Esophagus muscularis mucosa (tissue), 4 donors: ENCODE measurements around the gene NID1. TPM values are rescaled to one million over a fixed set of nuclear protein-coding genes. Genes with fewer than 3 reads are reported as not detected.

Experiments
- DNase-seq: peaks from one replicate; pipeline ENCODE4 v3.0.0-alpha.2; 2017; ENCODE audit errors: extremely low spot score
- H3K27ac ChIP-seq, 4 donors: fragments of 200-600 bp; sonication (generic); replicated peaks in 1 of 4; 1 replicate in 3 of 4; 2 replicates in 1 of 4; pipeline ENCODE4 v1.5.1; 2016 to 2019; ENCODE audit warnings: mild to moderate bottlenecking in 1 of 4
- H3K27me3 ChIP-seq, 4 donors: fragments of 200-600 bp; sonication (generic); one replicate each; pipeline versions ENCODE4 v1.5.1 to v1.6.0; 2016 to 2019
- H3K36me3 ChIP-seq, 4 donors: fragments of 200-600 bp; sonication (generic); one replicate each; pipeline ENCODE4 v1.5.1; 2016 to 2019
- H3K4me1 ChIP-seq, 4 donors: fragments of 200-600 bp; sonication (generic); one replicate each; pipeline ENCODE4 v1.5.1; 2016 to 2019
- H3K4me3 ChIP-seq, 4 donors: fragments of 200-600 bp; sonication (generic); 1 replicate in 2 of 4; 2 replicates in 2 of 4; pipeline ENCODE4 v1.5.1; 2016 to 2019; ENCODE audit warnings: mild to moderate bottlenecking in 4 of 4, moderate library complexity in 1 of 4
- H3K9me3 ChIP-seq, 4 donors: fragments of 200-600 bp; sonication (generic); 1 replicate in 3 of 4; 2 replicates in 1 of 4; pipeline ENCODE4 v1.5.1; 2016 to 2019
- EP300 ChIP-seq: sonication (generic); formaldehyde crosslinking; IDR thresholded peaks from one replicate; pipeline ENCODE4 v1.6.1; 2017; ENCODE audit warnings: antibody characterized with exemption
- POLR2A ChIP-seq: fragments of 450-650 bp; IDR thresholded peaks from one replicate; pipeline ENCODE4 v1.6.1; 2017; ENCODE audit warnings: antibody characterized with exemption, moderate library complexity, mild to moderate bottlenecking, low read depth
- POLR2AphosphoS5 ChIP-seq, 2 donors: sonication (generic); formaldehyde crosslinking; IDR thresholded peaks; one replicate each; pipeline ENCODE4 v1.6.1; 2017; ENCODE audit warnings: antibody characterized with exemption in 2 of 2
- WGBS: methylation state at CpG from one replicate; pipeline ENCODE4 v1.1.5; 2018; 5-methylcytosine and 5-hydroxymethylcytosine counted together
- intact Hi-C: fragments of 100-400 bp; cut with DNase I; formaldehyde crosslinking; loops from one replicate; pipeline ENCODE4 v1.15.1; 2023
- total RNA-seq, 4 donors: library from RNA; depleted of rRNA; stranded (reverse); fragments of >200 nt; gene quantifications; one replicate each; pipeline versions ENCODE4 v1.1.0 to v1.2.1, GENCODE V29; 2016
- TF ChIP-seq, protein P1 (sequence below), 3 experiments: fragments of 200-600 bp in 2 of 3; fragments of 450-650 bp in 1 of 3; sonication (generic) in 2 of 3; IDR thresholded peaks; one replicate each; pipeline ENCODE4 v1.5.1; 2017 to 2019; ENCODE audit warnings: antibody characterized with exemption in 3 of 3, mild to moderate bottlenecking in 2 of 3, moderate library complexity in 1 of 3

Gene NID1
- total RNA-seq, 4 donors from 2014 or later, result 187 to 390 (median 287) TPM

DNA sequence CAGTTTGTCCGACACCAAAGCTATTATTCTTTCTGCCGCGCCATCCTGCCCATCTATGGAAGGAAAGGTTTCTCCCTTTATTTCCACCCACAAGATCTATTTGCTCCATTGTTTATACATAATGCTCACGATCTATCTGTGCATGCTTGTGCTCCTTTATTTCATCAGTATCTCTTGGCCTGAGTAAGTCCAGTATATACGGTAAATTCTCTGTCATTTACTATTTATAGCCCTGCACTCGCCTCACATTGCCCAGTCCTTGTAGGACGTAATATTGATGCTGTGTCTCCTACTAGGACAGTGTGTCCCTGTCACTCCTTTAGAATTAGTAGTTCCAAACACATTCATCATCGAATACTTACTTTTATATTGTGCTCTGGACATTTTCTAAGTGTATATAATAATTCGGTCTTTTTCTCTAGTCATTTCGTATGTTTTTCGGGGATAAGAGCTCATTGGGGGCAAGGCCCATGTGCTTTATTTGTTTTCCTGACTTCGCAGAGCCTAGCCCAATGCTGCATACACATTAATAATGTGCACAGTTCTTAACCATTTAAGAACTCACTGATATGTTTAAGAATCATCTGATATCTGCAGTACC lies 3.1 kb upstream of the NID1 start:
- no peak for DNase-seq

DNA sequence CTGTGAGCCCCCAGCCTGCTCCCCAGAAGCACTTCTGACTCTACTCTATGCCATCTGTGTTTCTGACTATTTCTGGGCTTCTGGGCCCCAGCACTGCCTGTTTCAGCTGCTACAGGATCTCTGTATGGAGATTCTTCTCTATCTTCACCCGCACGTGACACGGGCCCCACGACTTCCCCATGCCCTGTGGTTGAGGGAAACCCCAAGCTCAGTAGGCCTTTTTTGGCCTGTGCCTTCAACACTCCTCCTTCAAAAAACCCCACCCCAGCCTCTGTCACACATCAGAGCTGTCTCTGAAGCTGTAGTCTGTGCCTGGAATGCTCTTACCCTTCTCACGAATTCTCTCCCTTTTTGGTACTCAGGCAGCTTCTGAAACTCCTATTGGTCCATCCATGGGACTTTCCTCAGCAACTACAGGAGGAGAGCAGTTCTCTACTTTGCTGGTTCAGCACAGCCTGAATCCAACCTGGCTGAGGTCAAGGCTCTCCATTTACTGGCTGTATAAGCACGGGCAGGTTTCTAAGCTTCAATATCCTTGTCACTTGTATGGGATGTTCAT lies 2.0 kb upstream of the NID1 start:
- Histone ChIP-seq H3K36me3 (peaks cover 0 to 4% (median 0%) of the 10 kb centered on the region in 4 donors), H3K9me3 (peaks cover 0 to 8% (median 6%) of the 10 kb centered on the region in 4 donors), H3K4me3 (peak overlapping the region; percentile 63 to 90 (median 79)), H3K27ac (peak overlapping the region; percentile 89 to 99 (median 96)), H3K4me1 (peaks cover 23 to 51% (median 44%) of the 10 kb centered on the region in 4 donors), H3K27me3 (peaks cover 0 to 4% (median 0%) of the 10 kb centered on the region in 4 donors)
- WGBS, result 26% methylated on average over 6 of the region's 6 CpGs
- TF ChIP-seq EP300 (peak; percentile 62), POLR2A (no peak), POLR2AphosphoS5 (IDR thresholded peaks at IDR 0.05) (peak in 1 of 2 donors; percentile 93)
- TF ChIP-seq, protein P1, sequence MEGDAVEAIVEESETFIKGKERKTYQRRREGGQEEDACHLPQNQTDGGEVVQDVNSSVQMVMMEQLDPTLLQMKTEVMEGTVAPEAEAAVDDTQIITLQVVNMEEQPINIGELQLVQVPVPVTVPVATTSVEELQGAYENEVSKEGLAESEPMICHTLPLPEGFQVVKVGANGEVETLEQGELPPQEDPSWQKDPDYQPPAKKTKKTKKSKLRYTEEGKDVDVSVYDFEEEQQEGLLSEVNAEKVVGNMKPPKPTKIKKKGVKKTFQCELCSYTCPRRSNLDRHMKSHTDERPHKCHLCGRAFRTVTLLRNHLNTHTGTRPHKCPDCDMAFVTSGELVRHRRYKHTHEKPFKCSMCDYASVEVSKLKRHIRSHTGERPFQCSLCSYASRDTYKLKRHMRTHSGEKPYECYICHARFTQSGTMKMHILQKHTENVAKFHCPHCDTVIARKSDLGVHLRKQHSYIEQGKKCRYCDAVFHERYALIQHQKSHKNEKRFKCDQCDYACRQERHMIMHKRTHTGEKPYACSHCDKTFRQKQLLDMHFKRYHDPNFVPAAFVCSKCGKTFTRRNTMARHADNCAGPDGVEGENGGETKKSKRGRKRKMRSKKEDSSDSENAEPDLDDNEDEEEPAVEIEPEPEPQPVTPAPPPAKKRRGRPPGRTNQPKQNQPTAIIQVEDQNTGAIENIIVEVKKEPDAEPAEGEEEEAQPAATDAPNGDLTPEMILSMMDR (IDR thresholded peaks at IDR 0.05), result no peak
- intact Hi-C loops, result loop anchor here (10.0 kb wide), 2 partner anchors 92 to 562 kb away; partner anchors contain the start of gene B3GALNT2
- DNase-seq, result peak; percentile 94

More for the DNA sequence above, 3.1 kb upstream of the NID1 start:
- intact Hi-C loops, result loop anchor here (10.0 kb wide), 2 partner anchors 93 to 563 kb away; partner anchors contain the start of gene B3GALNT2
- TF ChIP-seq, protein P1 (IDR thresholded peaks at IDR 0.05), result no peak
- TF ChIP-seq POLR2AphosphoS5 (IDR thresholded peaks at IDR 0.05) (peak in 1 of 2 donors; percentile 92), EP300 (peak; percentile 99), POLR2A (no peak)
- H3K27me3 ChIP-seq, result peaks cover 0 to 4% (median 0%) of the 10 kb centered on the region in 4 donors
- WGBS, result 26% methylated on average over 12 of the region's 12 CpGs
- no peaks in the 10 kb centered on the region for H3K36me3 ChIP-seq
- peaks cover 23 to 41% (median 34%) of the 10 kb centered on the region in 4 donors for H3K4me1 ChIP-seq
- peak overlapping the region; percentile 89 to 99 (median 96) for H3K27ac ChIP-seq
- peaks cover 0 to 8% (median 6%) of the 10 kb centered on the region in 4 donors for H3K9me3 ChIP-seq
- peak overlapping the region; percentile 38 to 63 (median 47) for H3K4me3 ChIP-seq

DNA sequence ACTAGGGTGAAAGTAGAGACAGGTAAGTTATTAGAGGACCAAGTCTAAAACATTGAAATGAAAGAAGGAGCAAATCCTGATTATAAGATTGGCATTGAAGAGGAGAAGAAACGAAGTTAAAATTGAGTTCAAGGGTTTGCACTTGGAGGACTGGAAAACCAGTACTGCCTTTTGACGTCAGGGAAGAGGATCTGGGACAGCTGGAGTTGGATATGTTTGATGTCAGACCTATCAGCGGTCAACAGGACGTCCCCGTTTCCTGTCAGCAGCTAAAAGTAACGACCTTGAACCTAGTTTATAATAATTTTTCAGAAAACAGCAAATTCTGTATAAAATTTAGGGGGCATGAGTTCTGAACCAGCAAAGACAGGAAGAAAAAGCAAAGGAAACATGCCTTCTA lies 1.2 kb upstream of the NID1 start:
- H3K36me3 ChIP-seq, result peaks cover 0 to 12% (median 3%) of the 10 kb centered on the region in 4 donors
- TF ChIP-seq POLR2AphosphoS5 (IDR thresholded peaks at IDR 0.05) (peak in 1 of 2 donors; percentile 78), POLR2A (no peak), EP300 (peak; percentile 81)
- TF ChIP-seq, protein P1 (IDR thresholded peaks at IDR 0.05), result no peak
- H3K27me3 ChIP-seq, result peaks cover 0 to 4% (median 0%) of the 10 kb centered on the region in 4 donors
- peak overlapping the region; percentile 89 to 99 (median 96) for H3K27ac ChIP-seq
- intact Hi-C loops, result loop anchor here (10.0 kb wide), 2 partner anchors 91 to 561 kb away; partner anchors contain the start of gene B3GALNT2
- H3K4me3 ChIP-seq, result peak overlapping the region; percentile 63 to 90 (median 79)
- WGBS, result 28% methylated on average over 6 of the region's 6 CpGs
- DNase-seq, result no peak
- H3K4me1 ChIP-seq, result peaks cover 27 to 60% (median 52%) of the 10 kb centered on the region in 4 donors
- H3K9me3 ChIP-seq, result peaks cover 0 to 8% (median 5%) of the 10 kb centered on the region in 4 donors

DNA sequence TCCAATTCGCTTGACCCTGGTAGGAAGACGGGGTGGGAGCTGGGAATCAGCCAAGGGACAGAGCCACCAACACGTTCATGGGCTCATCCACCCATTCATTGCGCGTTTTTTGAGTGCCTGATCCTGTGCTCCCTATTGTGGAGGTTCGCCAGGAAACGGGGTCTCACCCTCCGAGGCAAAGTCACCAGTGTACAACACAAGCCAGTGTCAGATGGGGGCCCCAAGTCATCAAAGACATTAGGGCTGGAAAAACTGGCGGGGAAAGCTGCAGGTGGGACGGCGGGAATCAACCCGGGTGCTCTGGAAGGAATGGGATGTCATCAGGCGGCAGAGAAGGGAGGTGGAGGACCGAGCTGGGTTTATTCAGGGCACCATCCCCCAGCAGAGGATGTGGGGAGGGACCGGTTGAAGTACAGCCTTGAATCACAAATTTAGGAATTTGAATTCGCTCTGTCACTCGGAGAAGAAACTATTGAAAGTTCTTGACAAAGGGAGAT lies 667 bp upstream of the NID1 start:
- peaks cover 0 to 17% (median 5%) of the 10 kb centered on the region in 4 donors for H3K36me3 ChIP-seq
- peaks cover 0 to 5% (median 2%) of the 10 kb centered on the region in 4 donors for H3K9me3 ChIP-seq
- WGBS, result 27% methylated on average over 17 of the region's 17 CpGs
- TF ChIP-seq POLR2AphosphoS5 (IDR thresholded peaks at IDR 0.05) (no peak), EP300 (no peak)
- TF ChIP-seq, protein P1 (IDR thresholded peaks at IDR 0.05), result no peak
- H3K27me3 ChIP-seq, result peaks cover 0 to 4% (median 0%) of the 10 kb centered on the region in 4 donors
- H3K4me3 ChIP-seq, result peak overlapping the region; percentile 63 to 90 (median 79)
- intact Hi-C loops, result loop anchor here (10.0 kb wide), 2 partner anchors 91 to 561 kb away; partner anchors contain the start of gene B3GALNT2
- DNase-seq, result no peak
- peak overlapping the region; percentile 89 to 99 (median 96) for H3K27ac ChIP-seq
- peaks cover 28 to 65% (median 57%) of the 10 kb centered on the region in 4 donors for H3K4me1 ChIP-seq
